Stimulated activated naive CD4-positive, alpha-beta T cell treated with Interleukin-2 at 50 U/mL for 16 hours (primary cell): Measurements from ENCODE around the gene CEBPA.

ENCODE experiments used
- DNase-seq: peaks from one replicate; lab custom pipeline; 2025; lab: John Stamatoyannopoulos, UW

The CEBPA gene

DNA sequence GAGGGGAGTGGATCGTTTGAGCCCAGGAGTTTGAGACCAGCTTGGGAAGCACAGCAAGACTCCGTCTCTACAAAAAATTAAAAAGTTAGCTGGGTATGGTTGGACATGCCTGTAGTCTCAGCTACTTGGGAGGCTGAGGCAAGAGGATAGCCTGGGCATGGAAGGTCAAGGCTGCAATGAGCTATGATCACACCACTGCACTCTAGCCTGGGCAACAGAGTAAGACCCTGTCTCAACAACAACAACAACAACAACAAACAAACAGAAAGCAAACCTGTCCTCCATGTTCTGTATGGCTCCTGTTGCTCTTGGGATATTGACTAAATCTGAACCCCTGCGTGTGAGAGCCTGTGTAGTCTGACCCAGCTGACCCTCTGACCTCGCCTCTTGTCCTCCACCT, 14.9 kb downstream of the CEBPA start:
- DNase-seq, result no peak

DNA sequence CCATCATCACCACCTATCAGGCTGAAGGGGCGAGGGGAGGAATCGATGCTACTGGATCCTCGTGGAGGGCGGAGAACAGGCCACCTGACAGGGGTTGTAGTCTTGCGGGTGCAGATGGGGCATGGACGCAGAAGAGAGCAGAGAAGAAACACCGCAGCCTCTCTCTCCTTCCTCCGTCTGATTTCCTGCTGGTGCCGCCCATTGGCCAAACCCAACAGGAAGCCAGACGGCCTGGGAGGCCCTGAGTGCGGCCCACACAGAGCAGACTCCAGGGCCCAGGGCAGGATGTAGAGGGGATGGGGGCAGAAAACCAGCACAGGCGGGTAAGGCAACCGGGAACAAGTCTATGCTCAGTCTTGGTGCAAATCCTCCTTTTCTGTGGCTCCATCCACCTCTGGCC, 15.4 kb downstream of the CEBPA start:
- peak; percentile 7 for DNase-seq

DNA sequence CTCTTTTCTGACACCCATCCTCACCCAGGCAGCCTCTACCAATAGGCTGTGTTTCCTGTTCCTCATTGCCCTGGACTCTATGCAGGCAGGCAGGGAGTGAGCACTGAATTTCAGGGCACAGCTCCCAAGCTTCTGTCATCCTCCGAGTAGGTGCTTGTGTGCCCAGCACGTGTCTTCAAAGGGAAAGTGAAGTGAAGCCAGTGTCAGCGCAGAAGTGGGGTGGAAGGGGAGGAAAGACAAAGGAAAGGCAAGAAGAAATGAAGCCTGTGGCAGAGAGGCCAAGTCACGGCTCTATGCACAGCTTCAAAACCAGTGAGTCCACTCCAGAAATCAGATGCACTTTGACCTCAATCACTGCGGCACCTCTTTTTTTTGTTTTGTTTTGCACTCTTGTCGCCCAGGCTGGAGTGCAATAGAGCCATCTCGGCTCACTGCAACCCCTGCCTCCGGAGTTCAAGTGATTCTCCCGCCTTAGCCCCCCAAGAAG, 16.9 kb downstream of the CEBPA start:
- no peak for DNase-seq

DNA sequence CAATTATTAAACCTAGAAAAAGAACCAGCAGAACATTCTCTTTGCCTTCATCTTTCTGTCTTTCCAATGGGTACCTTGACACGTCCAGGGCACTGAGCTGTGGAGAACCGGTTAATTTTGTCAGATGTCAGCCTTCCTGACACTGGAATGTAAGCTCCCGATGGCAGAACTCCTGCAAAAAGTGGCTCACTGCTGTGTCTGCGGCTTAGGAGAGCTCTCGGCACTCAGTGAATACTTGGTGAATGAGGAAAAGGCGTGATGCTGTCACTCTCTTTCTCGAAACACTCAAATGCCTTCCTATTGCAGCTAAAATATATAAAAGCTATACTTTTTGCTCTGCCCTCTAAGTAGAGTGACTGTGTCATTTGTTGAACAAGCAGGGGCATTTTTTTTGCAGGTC, 17.6 kb downstream of the CEBPA start:
- DNase-seq, result no peak

GRCh38 chr19:33284146-33284643, 18.1 kb downstream of the CEBPA start:
- DNase-seq, result no peak

DNA sequence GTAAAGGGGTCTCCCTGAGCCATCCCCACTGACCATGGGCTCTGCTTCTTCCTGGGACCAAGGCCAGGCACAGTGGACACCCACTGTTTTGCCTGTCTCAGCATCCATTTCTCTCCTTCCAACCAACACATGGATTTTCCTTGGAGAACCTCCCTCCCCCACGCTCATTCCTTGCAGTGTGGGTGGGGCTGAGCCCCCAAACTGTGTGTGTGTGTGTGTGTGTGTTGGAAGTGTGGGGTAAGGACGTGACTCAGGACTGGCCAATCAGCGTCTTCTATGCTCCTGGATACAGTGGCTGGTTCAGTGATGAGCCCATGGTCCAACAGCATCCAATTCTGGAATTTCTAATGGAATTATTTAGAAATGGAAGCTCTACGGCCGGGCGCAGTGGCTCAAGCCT, 18.7 kb downstream of the CEBPA start:
- no peak for DNase-seq

DNA sequence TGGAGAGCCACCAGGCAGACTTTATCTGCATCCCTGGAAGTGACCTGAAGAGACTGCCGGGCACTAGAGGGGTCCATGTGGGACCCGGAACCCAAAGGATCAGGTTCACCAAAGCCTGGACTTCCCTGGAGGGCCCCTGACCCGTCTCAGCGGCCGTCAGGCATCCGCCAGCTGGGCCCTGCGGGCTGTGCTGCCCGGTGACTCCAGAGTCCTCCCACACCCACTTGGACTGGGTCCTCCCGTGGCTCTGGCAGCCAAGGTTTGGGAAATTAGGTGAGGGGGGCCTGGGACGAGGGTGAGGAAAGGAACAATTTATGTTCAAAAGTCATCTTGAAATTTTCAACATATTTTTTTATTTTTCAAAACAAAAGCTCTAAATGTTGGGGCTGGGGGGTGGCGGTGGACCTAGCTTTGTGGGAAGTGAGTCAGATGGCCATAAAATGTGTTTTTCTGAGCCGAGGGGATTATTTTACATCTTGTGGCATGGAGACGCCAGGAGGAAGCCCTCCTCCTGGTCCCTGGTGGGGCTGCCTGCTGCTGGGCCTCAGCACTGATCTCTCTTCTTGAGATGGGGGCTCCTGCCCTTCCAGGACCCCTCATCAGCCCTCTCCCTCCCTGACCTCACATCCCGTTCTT, 20.2 kb downstream of the CEBPA start:
- DNase-seq, result no peak

DNA sequence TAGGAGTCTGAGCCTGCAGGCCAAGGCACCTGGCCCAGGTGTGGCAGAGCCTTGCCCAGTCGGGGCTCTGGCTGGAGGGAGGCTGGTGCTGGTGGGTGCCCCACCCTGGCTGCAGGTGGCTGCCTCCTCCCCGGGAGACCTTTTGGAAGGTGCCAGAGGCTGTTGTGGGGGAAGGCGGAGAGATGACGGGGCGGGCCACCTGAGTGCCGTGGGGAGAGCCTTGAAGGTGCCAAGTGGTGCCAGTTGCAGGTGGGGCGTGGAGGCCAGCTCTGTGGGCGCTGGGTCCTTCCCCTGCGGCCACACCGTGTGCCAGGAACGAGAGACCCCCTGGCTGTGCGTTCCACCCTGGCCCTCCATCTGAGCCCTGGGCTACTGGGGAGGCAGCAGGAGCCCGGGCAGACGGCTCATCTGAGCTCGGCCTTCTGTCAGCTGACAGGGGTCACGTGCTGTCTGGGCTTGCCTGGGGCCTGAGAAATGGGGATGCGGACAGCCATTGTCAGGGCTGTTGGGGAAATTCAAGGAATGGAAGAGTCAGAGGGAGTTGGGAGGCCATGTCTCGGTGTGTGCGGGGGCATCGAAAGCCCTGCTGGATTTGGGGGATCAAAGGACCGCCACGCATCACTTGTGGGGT, 20.9 kb downstream of the CEBPA start:
- DNase-seq, result no peak

GRCh38 chr19:33280351-33280921, 21.9 kb downstream of the CEBPA start:
- DNase-seq, result peak; percentile 22

DNA sequence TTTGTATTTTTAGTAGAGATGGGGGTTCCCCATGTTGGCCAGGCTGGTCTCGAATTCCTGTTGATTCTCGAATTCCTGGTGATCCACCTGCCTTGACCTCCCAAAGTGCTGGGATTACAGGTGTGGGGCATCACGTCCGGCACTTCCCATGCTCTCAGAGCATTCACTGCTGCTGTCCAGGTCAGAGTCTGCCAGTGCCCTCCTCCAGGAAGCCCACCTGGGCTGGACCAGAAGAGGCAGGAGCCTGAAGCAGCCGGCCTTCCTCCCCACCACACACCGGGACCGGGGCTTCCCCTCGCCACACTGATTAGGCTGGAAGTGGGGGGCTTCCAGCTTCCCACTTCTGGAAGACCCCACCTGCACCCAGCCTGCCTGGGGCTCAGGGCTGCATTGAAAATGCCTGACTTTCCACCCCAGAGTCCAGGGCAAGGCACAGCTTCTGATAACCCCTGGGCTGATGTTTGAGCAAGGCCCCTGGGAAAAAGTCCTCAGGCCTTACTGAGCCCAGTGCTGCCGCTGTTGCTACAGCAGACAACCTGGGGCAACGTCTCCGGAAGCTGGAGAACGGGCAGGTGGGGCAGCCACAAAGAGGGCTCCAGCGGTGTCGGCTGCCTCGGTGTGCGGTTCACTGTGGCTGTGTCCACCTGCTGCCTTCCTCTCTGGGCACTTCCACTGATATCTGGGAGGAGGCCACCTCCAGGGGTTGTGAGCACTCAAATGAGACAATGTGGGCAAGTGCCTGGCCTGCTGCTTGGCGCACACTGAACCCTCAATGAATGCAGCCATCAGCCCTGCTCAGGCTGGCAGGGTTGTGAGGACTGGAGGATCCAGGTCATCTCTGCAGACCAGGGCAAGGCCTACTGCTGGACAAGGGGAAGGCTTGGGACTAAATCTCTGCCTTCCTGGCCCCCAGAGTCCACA, 22.6 kb downstream of the CEBPA start:
- no peak for DNase-seq

- DNase-seq, result no peak
These were observed 23.7 kb downstream of the CEBPA start for GRCh38 chr19:33278403-33279269.

- no peak for DNase-seq
These were observed 24.3 kb downstream of the CEBPA start for GRCh38 chr19:33278023-33278402.

GRCh38 chr19:33277434-33277833, 24.9 kb downstream of the CEBPA start:
- DNase-seq, result no peak

- no peak for DNase-seq
These were observed 26.3 kb downstream of the CEBPA start for GRCh38 chr19:33275933-33276619.

DNA sequence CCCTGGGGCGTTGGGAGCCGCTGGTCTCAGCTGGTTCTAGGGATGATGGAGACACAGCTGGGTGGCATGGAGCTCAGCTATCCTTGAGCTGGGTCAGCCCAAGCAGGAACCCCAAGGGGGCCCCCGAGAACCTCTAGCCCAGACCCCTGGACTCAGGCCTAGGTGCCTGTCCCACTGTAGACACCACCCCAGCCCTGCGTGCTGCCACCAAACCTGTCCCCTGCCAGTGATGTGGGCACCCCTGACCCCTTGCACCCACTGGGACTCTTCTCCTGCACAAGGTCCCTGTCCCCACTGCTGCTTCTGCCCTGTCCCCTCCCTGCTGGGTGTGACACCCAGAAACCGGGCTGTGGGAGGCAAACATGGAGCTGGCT, 26.8 kb downstream of the CEBPA start:
- DNase-seq, result no peak

- DNase-seq, result no peak
These were observed 27.4 kb downstream of the CEBPA start for GRCh38 chr19:33274663-33275558.

DNA sequence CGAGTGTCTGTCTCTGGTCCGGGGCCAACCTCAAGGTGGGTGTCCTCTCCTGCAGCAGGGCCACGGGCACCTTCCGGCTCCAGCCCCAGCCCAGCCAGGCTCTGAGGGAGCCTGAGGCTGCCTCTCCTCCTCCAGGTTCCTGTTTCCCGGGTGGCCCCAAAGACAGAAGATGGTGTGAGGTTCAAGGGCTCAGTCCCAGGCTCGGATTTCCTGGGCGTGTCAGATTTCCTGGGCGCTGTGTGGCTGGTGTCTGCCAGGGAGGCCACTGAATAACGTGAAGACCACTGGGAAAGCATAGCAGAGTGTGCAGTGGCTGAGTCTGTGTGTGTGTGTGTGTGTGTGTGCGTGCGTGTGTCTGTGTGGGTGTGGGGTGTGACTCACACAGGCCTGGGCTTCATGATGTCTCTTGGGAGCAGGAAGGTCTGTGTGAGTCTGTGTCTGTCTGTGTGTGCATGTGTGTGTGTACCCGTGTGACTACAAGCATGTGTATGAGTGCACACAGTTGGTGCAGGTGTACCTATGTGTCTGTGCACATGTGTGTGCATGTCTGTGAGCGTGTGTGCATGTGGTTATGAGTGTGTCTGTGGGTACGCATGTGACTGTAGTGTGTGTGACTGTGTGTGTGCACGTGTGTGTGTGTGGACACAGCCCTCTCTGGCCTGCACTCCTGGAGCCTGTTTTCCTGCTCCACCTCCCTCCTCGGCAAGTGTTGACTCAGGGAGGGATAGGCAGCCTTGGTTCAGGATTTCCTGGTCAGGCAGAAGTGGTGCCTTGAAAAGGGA, 28.3 kb downstream of the CEBPA start:
- DNase-seq, result peak; percentile 33

DNA sequence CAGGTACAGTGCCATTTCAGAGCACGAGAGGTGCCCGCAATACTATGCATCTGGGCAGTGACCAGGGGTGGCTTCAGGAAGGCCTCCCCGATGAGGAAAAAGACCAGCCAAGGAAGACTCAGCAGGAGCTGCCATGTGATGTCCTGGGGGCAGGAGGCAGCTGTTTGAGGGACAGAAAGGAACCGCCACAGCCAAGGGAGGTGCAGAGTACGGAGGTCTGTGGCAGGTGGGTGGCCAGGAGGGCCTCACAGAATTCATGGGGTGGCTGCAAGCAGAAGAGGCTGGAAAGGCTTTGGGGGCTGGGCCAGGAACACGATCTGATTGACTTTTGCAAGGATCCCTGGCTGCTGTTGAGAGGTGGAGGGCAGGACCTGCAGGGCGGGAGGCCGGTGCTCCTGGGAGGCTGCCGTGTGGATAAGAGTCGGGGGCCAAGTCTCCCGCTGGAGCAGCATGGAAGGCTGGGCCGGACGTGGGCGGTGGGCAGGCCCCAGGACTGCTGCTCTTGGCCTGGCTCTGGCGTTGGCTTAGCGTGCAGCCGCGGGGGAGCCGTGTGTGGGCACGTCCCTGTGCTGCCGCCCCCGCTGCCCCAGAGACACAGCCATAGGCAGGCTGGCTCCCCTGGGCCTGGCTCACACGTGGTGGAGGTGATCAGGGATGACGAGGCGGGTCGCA, 29.1 kb downstream of the CEBPA start:
- DNase-seq, result no peak
